ENCODE results near the gene SHD.

GRCh38 chr19:4337906-4338440, 58.9 kb downstream of the SHD start:
- TF ChIP-seq CTCF (IDR thresholded peaks at IDR 0.05 in 8 of 11, conservative IDR thresholded peaks at IDR 0.05 in 3 of 11) (no peak), POLR2A (IDR thresholded peaks at IDR 0.05) (no peak), POLR2AphosphoS5 (IDR thresholded peaks at IDR 0.05) (no peak)
